Astrocyte (in vitro differentiated cells and primary cell): ENCODE results near the gene CLEC16A.

ENCODE experiments used
- CTCF ChIP-seq: IDR thresholded peaks from 2 replicates; pipeline ENCODE4 v1.5.1; 2011; ENCODE audit warnings: low read depth, mild to moderate bottlenecking, inconsistent platforms, low read length, moderate library complexity; ENCODE audit not compliant: insufficient read depth
- EZH2 ChIP-seq: IDR thresholded peaks from 2 replicates; pipeline ENCODE4 v1.6.1; 2012; ENCODE audit warnings: mild to moderate bottlenecking, low read length, inconsistent platforms; ENCODE audit not compliant: insufficient read depth

- no peak for TF ChIP-seq CTCF
- TF ChIP-seq EZH2, result no peak
Observed at GRCh38 chr16:10992797-10993196, 48.4 kb downstream of the CLEC16A start.
